HG02642 (cell line): ENCODE data around the gene WDFY3.

Experiments
- ATAC-seq: cut with Tn5 transposase; IDR thresholded peaks from one replicate; pipeline ENCODE4 v1.9.1; 2021; ENCODE audit warnings: mild to moderate bottlenecking; ENCODE audit not compliant: unreplicated experiment, poor library complexity

Gene WDFY3, protein sequence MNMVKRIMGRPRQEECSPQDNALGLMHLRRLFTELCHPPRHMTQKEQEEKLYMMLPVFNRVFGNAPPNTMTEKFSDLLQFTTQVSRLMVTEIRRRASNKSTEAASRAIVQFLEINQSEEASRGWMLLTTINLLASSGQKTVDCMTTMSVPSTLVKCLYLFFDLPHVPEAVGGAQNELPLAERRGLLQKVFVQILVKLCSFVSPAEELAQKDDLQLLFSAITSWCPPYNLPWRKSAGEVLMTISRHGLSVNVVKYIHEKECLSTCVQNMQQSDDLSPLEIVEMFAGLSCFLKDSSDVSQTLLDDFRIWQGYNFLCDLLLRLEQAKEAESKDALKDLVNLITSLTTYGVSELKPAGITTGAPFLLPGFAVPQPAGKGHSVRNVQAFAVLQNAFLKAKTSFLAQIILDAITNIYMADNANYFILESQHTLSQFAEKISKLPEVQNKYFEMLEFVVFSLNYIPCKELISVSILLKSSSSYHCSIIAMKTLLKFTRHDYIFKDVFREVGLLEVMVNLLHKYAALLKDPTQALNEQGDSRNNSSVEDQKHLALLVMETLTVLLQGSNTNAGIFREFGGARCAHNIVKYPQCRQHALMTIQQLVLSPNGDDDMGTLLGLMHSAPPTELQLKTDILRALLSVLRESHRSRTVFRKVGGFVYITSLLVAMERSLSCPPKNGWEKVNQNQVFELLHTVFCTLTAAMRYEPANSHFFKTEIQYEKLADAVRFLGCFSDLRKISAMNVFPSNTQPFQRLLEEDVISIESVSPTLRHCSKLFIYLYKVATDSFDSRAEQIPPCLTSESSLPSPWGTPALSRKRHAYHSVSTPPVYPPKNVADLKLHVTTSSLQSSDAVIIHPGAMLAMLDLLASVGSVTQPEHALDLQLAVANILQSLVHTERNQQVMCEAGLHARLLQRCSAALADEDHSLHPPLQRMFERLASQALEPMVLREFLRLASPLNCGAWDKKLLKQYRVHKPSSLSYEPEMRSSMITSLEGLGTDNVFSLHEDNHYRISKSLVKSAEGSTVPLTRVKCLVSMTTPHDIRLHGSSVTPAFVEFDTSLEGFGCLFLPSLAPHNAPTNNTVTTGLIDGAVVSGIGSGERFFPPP (N-terminal part only)

DNA sequence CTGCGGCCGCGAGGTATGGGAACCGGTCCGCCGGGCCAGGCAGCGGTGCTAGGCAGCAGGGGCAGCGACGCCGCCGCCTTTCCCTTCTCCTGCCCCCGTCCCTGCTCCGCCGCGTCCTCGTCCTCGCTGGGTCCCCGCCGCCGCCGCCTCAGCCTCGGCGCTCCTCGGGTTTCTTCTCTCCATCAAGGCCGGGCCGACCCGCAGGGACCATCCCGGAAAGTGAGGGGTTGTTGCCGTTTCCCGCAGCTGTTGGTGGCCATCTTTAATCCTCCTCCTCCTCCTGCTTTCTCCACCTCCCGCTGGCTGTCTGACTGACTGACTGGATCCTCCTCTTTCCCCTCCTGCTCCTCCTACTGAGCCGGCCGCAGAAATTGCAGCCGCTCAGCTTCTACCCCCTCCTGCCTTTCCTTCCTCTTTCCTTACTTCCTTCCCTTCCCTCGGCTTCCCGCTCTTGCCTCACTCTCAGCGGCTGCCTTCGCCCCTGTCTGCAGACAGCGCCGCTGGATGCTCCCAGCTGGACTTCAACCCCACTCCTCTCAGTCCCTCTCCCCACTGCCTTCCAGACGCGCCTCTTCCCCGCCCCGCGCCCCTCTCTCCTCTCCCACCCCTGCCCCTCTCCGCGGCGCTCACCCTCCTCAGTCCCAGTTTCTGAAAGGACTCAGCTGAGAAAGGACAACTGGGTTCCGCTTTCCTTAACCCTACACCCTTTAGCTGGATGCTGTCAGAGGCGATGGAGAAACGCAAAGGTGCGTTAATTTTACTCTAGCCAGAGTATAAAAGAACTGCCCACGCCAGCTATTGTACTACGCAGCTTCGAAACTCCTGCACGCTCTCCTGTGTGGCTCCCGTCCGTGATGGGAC lies at the start of gene WDFY3:
TSS of gene WDFY3 (minus strand) at position 309 of the 861 bp plus-strand sequence. CDS start 106,099 bp downstream, outside the sequence.
- ATAC-seq = peak; percentile 59

DNA sequence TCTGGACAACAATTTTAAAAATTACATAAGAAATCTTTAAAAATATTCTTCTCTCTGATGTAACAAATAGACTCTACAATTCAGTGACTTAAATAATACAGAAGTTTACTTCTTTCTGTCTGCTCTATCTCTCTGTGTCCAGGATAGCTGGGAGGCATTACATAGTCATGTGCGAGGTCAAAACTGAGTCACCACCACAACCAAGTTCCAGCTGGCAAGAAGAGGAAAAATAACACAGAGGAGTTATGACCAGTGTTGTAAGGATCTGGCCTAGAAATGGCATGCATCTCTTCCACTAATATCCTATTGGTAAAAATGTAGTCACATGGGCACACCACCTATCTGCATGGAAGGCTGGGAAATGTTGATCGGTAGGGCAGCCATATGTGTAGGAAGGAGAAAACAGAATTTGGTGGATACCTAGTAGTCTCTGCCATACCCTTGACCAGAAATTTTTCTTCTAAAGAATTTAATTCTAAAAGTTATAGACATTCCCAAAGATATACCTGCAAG lies 39.4 kb upstream of the WDFY3 start:
- no peak for ATAC-seq

DNA sequence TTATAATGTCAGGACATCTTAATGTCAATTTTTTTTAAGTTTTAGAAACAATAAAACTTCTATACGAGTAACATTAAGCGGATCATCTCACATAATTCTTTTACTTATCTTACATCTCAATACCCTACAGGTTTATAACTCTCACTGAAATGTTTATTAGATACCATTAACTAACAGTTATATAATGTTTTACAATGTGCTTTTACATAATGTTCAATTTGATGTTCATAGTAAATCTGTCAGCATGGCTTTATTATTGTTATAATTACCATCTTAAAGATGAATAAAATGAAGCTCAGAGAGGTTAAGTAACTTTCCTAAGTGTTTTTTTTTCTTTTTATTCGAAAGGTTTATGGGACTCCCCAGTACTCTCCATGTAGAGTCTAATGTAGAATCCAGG lies 33.9 kb upstream of the WDFY3 start:
- ATAC-seq = no peak

DNA sequence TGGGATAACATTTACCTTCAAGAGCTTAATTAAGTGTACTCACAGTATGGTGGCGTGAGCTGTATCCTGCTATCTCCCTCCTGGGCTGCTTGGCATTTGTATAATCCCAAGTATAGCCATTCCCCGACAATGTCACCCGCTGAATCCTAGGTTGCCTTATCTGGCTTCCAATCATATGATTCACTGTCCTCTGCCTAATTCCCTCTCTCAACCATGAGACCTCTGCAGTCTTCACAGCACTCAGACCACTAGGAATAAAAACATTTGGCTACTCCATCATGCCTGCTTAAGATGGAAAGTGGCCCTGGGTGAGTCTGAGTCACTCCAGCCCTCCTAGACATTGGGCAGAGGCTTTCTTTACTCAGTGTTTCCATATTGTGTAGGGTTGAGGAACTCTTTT lies 28.9 kb upstream of the WDFY3 start:
- ATAC-seq = no peak

DNA sequence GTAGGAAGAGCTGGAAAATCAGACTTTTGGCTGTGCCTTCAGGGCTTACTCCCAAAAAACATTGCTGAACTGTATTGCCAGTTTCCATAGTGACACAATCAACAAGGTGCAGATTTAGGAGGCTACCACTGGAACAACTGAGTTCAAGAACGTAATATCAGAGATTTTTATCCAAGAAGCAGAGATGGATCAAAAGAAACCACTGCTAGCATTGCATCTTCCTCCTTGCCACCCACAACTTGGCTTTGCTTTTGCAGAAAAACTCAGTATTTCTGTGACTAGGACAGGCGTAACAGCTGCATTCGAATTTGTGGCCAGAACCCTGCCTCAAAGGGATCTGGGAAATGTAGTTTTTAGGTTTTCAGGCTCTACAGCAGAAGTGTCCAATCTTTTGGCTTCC lies 27.8 kb upstream of the WDFY3 start:
- no peak for ATAC-seq

DNA sequence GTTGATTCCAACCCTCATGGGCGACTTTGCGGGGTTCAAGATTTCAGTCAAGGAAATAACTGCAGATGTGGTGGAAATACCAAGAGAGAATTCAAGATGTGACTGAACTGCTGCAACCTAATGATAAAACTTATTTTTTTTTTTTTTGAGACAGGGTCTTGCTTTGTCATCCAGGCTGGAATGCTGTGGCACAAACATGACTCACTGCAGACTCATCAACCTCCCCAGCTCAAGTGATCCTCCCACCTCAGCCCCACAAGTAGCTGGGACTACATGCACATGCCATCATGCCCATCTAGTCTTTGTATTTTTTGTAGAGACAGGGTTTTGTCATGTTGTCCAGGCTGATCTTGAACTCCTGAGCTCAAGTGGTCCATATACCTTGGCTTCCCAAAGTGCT lies 19.5 kb upstream of the WDFY3 start:
- ATAC-seq = no peak

DNA sequence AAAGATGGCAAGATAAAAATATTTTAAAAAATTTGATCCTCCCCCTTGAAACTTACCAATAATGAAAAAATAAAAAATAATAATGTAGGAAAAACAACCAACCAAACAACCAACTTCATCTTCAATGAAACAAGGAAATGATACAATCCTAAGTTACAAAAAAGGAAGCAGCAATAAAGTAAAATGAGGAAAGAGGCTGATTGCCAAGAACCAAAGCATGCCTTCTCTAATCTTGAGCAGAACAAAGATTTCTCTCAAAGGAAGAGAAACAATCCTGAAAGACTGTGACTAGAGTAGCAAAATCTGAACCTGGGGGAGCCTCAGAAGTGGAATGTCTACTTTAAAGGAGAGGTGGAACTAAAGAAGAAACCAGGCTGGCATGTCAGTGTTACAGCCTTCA lies 10.9 kb upstream of the WDFY3 start:
- ATAC-seq = no peak

DNA sequence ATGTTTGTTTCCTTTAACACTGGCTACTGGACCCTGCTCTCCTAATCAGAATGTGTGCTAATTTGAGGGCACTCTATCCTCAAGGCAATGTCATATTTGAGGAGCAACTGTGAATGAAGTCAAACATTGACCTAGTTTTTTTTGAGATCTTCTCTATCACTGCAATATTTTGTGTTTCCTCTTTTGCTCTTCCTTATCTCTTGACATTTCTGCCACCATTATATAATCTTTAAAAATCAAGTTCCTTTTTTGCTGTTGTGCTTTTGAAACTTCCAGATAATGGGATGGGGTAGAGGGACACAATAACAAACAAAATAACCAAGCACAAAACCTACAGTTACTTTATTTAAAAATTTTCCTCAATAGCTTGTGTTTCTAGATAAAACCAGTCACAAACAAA lies 7.4 kb upstream of the WDFY3 start:
- ATAC-seq = no peak

DNA sequence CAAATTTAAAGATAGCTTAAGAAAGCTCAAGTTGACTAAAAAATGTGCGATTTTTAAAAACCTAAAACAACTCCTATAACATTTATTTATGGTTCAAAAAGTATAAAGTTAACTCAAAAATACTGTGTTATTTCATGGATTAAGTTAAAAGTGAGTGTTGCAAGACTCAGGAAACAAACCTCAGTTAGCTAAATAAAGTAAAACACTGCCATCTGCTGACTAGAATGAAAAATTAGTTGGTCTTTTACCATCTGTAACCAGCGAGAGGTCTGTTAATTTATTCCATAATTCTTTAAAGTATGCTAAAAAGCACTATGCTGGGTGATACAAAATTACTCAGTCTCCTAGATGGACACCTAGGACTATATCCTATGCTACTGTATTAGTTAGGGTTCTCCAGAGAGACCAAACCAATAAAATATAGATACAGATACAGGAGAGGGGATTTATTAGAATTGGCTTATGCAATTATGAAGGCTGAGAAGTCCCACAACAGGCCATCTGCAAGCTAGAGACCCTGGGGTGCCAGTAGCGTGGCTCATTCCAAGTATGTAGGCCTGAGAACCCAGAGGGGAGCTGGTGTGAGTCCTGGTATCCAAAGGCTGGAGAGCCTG lies 4.9 kb upstream of the WDFY3 start:
- ATAC-seq = no peak

DNA sequence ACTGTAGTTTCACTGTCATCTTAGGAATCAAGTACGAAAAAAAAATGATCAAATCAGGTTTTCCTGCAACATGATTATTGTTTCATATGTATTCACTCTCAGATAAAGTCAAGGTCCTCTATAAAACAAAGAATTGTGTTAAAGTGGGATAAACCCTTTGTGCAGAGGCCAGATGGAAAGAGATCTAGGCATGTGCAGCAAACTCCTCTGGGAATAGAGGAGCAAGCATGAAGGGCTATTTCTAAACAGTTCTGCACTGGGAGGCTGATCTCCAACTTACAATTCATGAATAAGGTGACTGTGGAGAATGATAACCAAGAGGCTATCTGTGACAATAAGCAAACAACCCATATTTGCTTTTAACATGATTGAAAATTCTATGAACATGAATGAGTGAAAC lies 2.4 kb upstream of the WDFY3 start:
- ATAC-seq = no peak

DNA sequence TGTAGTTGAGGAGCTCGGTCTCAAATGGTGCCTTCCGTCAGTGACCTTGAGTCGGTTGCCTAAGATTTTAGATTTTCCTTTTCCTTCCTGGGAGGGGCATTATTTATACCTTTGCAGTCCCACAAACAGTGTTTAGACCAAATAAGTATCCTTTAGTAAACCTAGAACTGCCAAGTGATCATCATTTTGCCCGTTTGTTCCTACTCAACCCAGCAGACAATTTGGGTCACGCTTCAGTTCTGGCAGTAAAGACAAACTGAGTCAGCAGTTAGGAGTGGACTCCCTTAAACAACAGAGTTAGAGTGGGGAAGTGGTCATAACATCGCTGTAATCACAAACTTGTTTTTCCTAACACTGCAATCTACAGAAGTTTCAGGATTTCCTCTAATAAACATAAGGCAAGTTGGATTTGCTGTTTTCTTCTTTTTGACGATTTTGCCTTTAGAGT lies 777 bp upstream of the WDFY3 start:
- no peak for ATAC-seq

DNA sequence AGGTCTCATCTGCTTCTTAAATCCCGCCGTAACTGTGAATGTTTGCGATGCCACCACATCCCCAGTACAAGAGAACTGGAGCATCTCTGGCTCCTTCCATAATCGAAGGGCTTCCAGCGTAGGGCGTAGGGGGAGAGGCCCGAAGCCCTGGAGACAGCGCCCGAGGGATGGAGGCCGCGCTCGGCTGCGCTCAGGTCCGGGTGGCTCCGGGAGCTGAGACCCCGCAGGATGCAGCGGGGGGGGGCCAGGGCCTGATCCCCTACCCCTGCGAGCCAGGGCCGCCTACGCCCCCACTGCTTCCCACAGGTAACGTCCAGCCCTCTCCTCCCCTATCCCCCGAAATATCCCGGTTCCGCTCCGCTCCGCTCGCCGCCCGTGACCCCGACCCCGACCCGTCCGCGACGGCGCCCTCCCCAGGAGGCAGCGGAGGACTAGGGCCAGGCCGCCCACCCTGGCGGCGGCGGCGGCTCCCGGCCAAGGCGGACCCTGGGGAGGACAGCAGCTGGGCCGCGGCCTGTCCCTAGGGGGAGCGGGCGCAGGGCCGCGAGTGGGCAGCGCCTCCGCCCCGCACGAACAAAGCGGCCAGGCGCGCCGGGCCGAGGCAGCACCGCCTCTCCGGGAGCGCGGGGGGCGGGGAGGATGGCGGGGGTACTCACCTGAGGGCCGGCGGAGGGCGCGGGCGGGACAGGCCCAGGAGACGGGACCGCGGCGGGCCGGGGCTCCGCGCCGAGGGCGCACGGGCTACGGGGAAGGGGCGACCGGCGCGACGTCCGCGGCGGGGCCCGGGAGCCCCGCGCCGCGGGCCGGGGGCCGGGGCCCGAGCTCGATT lies 723 bp downstream of the WDFY3 start:
- ATAC-seq = peak; percentile 40

DNA sequence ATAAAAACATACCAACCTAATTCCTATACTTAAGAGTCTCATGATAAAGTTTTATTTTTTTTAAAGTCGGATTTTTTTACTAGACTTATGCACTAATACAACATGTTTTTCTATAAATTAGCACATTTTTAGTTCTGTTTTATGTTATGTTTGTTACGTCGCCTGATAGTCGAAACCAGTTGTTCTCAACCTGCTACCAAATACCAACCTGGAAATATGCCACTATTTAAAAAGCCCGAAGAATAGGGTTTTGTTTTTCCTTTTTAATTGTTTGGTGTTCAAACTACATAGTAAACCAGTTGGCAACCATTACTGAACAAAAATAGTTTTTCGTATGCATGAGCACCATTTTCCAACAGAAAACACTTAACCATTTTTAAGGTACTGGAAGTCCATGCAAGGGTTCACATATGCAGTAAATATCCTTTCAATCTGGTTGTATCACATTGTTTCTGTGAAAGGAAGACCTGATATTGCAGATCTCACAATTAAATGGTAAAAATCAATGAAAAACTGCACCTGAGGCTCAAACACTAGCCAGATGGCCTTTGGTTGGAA lies 1.4 kb downstream of the WDFY3 start:
- no peak for ATAC-seq

DNA sequence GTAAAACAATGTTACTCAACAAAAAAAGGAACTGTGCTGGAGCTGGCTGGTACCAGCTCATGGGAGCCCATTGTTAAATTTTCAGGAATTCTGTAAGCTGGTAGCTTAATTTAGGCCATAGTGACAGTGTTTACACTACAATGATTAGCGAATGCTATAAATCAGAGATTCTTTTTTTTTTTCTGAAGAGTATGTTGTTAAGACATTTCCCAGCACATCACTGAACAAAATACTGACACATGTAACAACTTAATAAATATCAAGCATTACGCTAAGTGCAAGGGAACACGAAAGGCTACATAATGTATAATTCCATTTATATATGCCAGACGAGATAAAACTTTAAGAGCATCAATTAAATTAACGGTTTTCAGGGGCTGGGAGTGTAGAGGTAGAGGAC lies 4.4 kb downstream of the WDFY3 start:
- ATAC-seq = no peak

DNA sequence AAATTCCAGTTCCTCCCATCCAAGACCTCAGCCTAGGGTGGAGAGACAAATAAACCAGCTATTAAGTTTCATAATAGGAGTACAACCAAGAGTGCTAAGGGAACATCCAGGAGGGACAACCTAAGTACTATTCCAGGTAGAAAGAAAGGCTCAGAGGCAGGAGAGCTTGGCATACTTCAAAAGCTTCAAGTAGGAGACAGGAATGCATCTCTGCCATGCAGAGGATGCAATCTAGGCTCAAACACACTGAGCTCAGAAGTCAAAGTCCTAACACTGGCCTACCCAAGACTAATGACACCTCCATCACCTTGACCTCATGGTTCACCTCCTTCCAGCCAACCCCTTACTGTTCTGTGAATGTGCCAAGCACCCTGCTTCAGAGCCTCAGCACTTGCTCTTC lies 8.1 kb downstream of the WDFY3 start:
- no peak for ATAC-seq

DNA sequence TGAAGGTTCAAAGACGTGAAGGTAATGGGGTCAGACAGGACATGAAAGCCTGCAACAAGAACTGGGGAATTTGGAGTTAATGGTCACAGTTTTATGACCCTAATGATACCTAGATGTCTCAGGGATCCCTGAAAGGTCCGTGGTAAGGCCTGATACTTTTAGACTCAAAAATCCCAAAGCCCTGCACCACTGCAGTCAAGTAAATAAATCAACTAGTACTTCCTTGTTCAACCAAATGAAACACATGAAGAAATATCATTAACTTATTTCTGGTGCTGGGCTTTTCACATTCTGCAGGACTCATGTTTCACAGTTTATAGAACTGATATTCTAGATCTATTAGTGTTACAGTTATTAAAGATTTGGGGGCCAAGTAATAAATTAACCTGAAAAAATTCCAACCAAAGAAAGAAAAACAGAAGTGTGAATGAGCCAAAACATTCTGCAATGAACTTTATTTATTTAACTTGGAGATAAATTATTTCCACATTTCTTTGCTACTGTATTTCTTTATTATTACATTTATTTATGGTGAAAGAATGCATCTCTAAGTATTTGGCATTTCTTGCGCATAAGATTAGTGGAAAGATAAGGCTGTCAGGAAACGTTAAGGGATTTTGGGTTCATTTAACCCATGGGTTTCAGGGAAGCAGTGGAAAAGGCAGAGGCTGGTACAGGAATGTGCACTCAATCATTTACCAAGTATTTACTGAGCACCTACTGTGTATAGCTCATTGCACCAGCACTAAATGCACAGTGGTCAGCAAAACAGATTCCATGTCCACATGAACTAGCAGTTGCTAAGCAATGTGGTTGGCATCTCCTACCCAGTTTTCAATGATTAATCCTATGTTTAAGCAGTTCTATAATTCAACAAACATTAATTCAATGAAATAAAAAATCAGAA lies 8.7 kb downstream of the WDFY3 start:
- no peak for ATAC-seq

DNA sequence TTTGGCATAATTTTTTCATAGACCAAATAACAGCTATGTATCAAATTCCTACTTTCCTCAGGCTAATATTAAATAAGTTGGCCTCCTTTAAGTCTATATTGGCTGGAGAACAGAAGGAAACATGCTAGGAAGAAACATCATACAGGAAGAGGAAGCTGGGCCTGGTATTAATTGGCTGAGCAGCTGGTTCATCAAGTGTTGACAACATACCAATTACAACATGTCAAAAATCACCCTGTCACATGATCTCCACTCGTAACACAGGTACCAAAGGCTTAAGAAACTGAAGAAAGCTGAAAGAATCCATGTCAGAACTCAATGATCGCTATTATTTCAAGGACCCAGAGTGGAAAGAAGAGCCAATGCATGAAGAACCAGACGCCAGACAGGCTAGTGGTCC lies 10.5 kb downstream of the WDFY3 start:
- ATAC-seq = no peak
